RWPE1 (cell line): ENCODE data around the gene PGRMC2.

ENCODE experiments used
- CTCF ChIA-PET: fragments of 350-600 bp; sonication (Branson Sonifier 250); formaldehyde crosslinking; extraction: SDS; loops from one replicate; lab custom pipeline; 2021; lab: Yijun Ruan, JAX
- POLR2A ChIA-PET: fragments of 400-600 bp; formaldehyde crosslinking; extraction: SDS; loops from one replicate; lab custom pipeline; 2020; ENCODE audit warnings: antibody characterized with exemption; ENCODE audit not compliant: low non-redundant PET; lab: Yijun Ruan, JAX
- DNase-seq: peaks from one replicate; pipeline ENCODE4 v3.0.0; 2012; ENCODE audit warnings: low spot score
- H3K27ac ChIP-seq: fragments of 450-650 bp; 2 replicates; pipeline ENCODE4 v1.5.1; 2017
- CTCF ChIP-seq: fragments of 450-650 bp; conservative IDR thresholded peaks from 2 replicates; pipeline ENCODE4 v1.5.1; 2017; ENCODE audit warnings: low read depth, mild to moderate bottlenecking

The PGRMC2 gene

DNA sequence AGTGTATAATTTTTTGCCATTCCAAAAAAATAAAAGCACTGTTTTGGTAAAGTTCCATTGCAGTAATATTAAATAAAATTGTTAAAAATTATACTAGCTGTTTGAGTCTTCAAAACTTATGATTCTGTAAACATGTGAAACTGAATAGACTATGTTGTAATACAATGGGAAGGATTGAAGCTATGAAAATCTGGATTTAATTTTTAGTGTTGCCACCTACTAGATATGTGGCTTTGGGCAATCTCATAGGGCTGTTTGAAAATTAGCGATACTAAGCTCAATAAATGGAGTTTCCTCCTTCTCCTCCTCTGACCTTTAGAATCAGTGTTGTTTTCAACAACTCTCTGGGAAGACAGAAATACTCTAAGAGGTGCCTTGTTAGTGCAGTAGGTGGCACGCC lies 4.5 kb downstream of the PGRMC2 start:
- CTCF ChIA-PET, result interaction anchor here (0.6 to 1.0 kb wide), 3 partner anchors 10 to 318 kb away, joined by 3 to 4 read pairs (median 4); no protein-coding TSS in a partner anchor
- POLR2A ChIA-PET, result no interaction called here
- no peak for TF ChIP-seq CTCF
- no peak overlapping the region for H3K27ac ChIP-seq
- DNase-seq, result no peak

GRCh38 chr4:128282516-128282915 lies 5.1 kb downstream of the PGRMC2 start:
- no peak for DNase-seq
- CTCF ChIA-PET, result interaction anchor here (0.6 to 0.7 kb wide), 2 partner anchors 318 to 456 kb away, joined by 3 to 4 read pairs; no protein-coding TSS in a partner anchor
- TF ChIP-seq CTCF, result no peak
- POLR2A ChIA-PET, result no interaction called here
- no peak overlapping the region for H3K27ac ChIP-seq

DNA sequence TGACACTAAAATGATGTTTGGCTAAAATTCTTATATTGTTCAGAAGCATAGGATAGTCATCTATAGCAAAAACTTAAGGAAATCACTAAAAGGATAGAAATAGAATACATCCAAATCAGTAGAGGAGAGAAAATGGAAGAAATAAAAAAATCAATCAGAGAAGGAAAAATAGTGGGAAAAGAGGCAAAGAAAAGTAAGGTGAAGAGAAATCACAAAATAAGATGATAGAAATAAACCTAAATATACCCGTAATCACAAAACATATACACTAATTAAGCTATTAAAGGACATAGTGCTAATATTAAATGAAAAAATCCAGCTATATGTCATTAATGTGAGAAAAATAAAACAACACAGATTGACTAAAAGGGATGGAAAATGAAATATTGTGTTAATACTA lies 6.3 kb downstream of the PGRMC2 start:
- TF ChIP-seq CTCF, result no peak
- H3K27ac ChIP-seq, result no peak overlapping the region
- POLR2A ChIA-PET, result no interaction called here
- DNase-seq, result no peak
- CTCF ChIA-PET, result interaction anchor here (0.7 to 1.0 kb wide), 2 partner anchors 31 to 813 kb away, joined by 4 read pairs; no protein-coding TSS in a partner anchor

- POLR2A ChIA-PET, result interaction anchor here (0.8 kb wide), 1 partner anchor 51 kb away, joined by 3 read pairs; no protein-coding TSS in a partner anchor
- CTCF ChIA-PET, result no interaction called here
- no peak for TF ChIP-seq CTCF
- H3K27ac ChIP-seq, result no peak overlapping the region
- DNase-seq, result no peak
Observed at GRCh38 chr4:128279624-128280225, 7.9 kb downstream of the PGRMC2 start.

DNA sequence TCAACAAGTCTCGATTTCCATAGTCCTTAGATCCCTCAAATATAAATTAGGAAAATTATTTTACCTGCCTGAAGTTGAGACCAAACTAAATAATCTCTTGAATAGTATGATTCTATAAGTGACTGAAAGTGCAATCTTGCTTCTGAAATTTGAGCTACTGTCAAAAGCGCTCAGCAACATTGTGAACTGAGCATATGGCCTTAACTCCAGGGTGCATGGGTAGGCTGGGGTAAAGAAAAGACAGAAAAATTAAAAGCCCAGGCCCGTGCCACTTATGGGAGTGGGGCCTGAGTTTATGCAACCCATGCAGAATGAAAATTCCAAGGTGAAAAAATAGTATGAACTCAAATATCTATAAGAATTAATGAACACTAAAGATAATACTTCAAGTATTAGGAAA lies 9.8 kb downstream of the PGRMC2 start:
- no peak for DNase-seq
- POLR2A ChIA-PET, result no interaction called here
- no peak for TF ChIP-seq CTCF
- no peak overlapping the region for H3K27ac ChIP-seq
- CTCF ChIA-PET, result interaction anchor here (0.6 kb wide), 1 partner anchor 166 kb away, joined by 3 read pairs; no protein-coding TSS in a partner anchor

DNA sequence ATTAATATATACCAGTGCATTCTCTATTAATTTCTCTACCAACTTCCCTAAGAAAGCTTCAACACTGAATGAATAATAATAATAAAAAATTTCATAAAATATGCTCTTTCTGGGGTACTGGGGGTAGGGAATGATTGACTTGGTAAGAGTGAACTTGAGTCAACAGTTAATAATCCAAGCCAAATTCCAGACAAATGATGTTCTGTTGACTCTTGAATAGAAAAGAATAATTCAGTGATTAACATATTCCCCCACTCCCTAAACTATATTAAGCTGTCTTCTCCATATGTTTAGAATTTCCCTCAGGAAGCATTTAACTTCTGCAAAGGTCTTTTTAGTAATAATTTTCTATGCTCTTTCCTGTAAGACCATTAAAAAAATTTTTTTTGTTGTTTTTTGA lies 12.3 kb downstream of the PGRMC2 start:
- ChIA-PET CTCF (no interaction called here), POLR2A (no interaction called here)
- no peak for TF ChIP-seq CTCF
- peak; percentile 30 for DNase-seq
- H3K27ac ChIP-seq, result no peak overlapping the region
